RWPE2 (cell line): Measurements from ENCODE around the gene OR4K2.
"Not testable (repeated sequence)": the region's sequence is repeated elsewhere in the genome, so short reads cannot be mapped to it uniquely, and the experiment has no call there.

ENCODE experiments used
- ATAC-seq: fragments of 200-7000 bp; cut with Tn5 transposase; 3 replicates; pipeline ENCODE4 v1.9.1; 2021; ENCODE audit warnings: low read depth
- DNase-seq: peaks from one replicate; pipeline ENCODE4 v3.0.0-alpha.2; 2020; ENCODE audit warnings: low spot score
- H3K27ac ChIP-seq: fragments of 450-650 bp; 2 replicates; pipeline ENCODE4 v1.5.1; 2017; ENCODE audit warnings: mild to moderate bottlenecking; ENCODE audit not compliant: poor library complexity, severe bottlenecking
- H3K27me3 ChIP-seq: fragments of 250-450 bp; sonication (Bioruptor Pico); 2 replicates; pipeline ENCODE4 v1.5.1; 2021; ENCODE audit warnings: mild to moderate bottlenecking, moderate library complexity; ENCODE audit not compliant: insufficient read depth, poor library complexity, severe bottlenecking
- H3K36me3 ChIP-seq: fragments of 250-450 bp; sonication (Bioruptor Pico); 2 replicates; pipeline ENCODE4 v1.5.1; 2020; ENCODE audit warnings: low read depth, mild to moderate bottlenecking, moderate library complexity
- H3K4me1 ChIP-seq: fragments of 250-450 bp; sonication (Bioruptor Pico); 2 replicates; pipeline ENCODE4 v1.5.1; 2021; ENCODE audit warnings: mild to moderate bottlenecking, moderate library complexity; ENCODE audit not compliant: insufficient read depth, poor library complexity, severe bottlenecking
- H3K4me3 ChIP-seq: fragments of 250-450 bp; sonication (Bioruptor Pico); 2 replicates; pipeline ENCODE4 v1.5.1; 2021; ENCODE audit warnings: mild to moderate bottlenecking, moderate library complexity; ENCODE audit not compliant: severe bottlenecking
- H3K9me3 ChIP-seq: fragments of 250-450 bp; sonication (Bioruptor Pico); 2 replicates; pipeline ENCODE4 v1.5.1; 2021; ENCODE audit warnings: mild to moderate bottlenecking, moderate library complexity; ENCODE audit not compliant: severe bottlenecking
- CTCF ChIP-seq: fragments of 450-650 bp; IDR thresholded peaks from one replicate; pipeline ENCODE4 v1.5.1; 2017; ENCODE audit warnings: mild to moderate bottlenecking, moderate library complexity; ENCODE audit not compliant: poor library complexity, severe bottlenecking

Gene OR4K2

DNA sequence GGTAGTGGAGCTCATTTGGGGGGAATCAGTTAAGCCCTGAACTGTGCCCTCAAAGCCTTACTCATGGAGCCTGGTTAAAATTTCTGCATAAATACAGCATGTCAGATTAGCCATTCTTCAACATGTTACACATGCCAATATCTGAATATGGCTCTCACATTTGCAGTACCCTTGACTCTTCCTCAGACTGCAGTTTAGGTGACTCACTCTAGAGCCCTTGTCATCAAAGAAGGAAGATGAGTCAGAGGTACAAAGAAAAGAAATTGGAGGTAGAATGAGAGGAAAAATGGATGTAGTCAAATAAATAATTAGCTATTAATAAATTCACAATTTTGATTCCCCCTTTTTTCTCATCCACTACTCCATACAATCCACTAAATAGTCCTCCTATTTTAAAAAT is 23.6 kb upstream of the OR4K2 start:
- ATAC-seq: peak; percentile 36; the same call in 1 of the 3 replicates
- Histone ChIP-seq H3K9me3 (no peaks in the 10 kb centered on the region), H3K4me1 (no peaks in the 10 kb centered on the region), H3K27me3 (peaks cover 4% of the 10 kb centered on the region), H3K4me3 (no peak overlapping the region), H3K36me3 (no peaks in the 10 kb centered on the region), H3K27ac (no peak overlapping the region)
- TF ChIP-seq CTCF: no peak
- no peak for DNase-seq

GRCh38 chr14:19866061-19866669 is 8.8 kb upstream of the OR4K2 start:
- ATAC-seq, H3K9me3 ChIP-seq, H3K4me1 ChIP-seq, H3K4me3 ChIP-seq, DNase-seq, H3K27ac ChIP-seq, H3K36me3 ChIP-seq: not testable (repeated sequence)
- peaks cover 27% of the 10 kb centered on the region for H3K27me3 ChIP-seq

DNA sequence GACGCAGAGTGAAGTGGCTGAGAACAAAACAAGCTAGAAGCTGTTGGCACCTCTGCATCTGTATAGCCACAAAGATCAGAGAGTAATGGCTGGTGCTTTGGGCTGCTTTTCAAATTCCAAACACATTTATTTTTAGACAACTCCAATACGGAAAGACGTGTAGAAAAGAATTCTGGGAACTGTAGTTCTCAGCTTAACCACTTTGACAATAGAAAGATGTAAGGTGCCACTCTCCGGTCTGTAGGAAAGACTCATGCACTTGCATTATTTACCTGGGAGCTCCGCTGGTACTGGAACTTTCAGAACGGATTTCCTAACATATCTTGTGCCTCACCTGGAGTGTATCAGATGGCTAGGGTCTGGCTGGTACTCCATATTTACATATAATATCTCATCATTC is 1.8 kb upstream of the OR4K2 start:
- H3K9me3 ChIP-seq: no peaks in the 10 kb centered on the region
- DNase-seq: no peak
- no peak for ATAC-seq
- no peaks in the 10 kb centered on the region for H3K4me1 ChIP-seq
- H3K4me3 ChIP-seq: no peak overlapping the region
- peaks cover 15% of the 10 kb centered on the region for H3K27me3 ChIP-seq
- TF ChIP-seq CTCF: no peak
- no peaks in the 10 kb centered on the region for H3K36me3 ChIP-seq
- no peak overlapping the region for H3K27ac ChIP-seq

DNA sequence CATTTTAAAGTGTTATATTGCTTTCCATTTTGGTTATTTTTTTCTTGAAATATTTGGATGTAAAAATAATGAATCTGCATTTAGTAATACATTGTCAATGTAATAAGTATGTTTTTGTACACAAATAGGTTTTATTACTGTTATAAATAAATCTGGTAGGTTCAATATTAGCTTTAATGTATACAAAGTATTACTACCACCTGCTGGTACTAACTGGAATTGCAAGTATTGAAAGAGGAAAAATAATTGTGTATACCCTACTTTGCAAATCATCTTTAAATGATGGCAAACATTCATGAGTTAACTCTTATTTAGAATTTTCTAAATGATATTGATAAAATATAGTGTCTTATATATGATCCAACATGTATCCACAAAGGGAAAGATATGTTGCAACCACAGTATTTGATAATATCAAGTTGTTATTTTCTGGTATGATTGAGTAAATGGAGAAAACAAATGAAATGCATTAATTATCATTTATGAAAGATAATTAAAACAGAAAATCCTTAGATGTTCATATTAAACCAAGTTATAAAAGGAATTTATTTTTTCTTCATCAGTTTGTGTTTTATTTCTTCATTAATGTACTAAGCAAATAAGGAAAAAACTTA is 3.2 kb downstream of the OR4K2 start:
- H3K9me3 ChIP-seq: no peaks in the 10 kb centered on the region
- peak; percentile 89 for TF ChIP-seq CTCF
- ATAC-seq (no peak), DNase-seq (no peak)
- H3K4me1 ChIP-seq: no peaks in the 10 kb centered on the region
- H3K27me3 ChIP-seq: peaks cover 35% of the 10 kb centered on the region
- H3K27ac ChIP-seq: no peak overlapping the region
- no peaks in the 10 kb centered on the region for H3K36me3 ChIP-seq
- H3K4me3 ChIP-seq: no peak overlapping the region

- no peak for ATAC-seq
- H3K27ac ChIP-seq: no peak overlapping the region
- no peaks in the 10 kb centered on the region for H3K27me3 ChIP-seq
Measured at GRCh38 chr14:19895282-19895681, 20.3 kb downstream of the OR4K2 start.

More at GRCh38 chr14:19895282-19895681, 20.3 kb downstream of the OR4K2 start:
- no peak for TF ChIP-seq CTCF
- no peak overlapping the region for H3K4me3 ChIP-seq
- DNase-seq: no peak
- H3K36me3 ChIP-seq: no peaks in the 10 kb centered on the region
- H3K4me1 ChIP-seq: no peaks in the 10 kb centered on the region
- H3K9me3 ChIP-seq: peaks cover 2% of the 10 kb centered on the region
